Fibroblast of lung (primary cell): ENCODE results near the gene ENC1.

ENCODE experiments used
- EZH2 ChIP-seq: IDR thresholded peaks from 2 replicates; pipeline ENCODE4 v1.5.1; 2012; ENCODE audit warnings: low read length, control low read depth, mild to moderate bottlenecking; ENCODE audit errors: missing control alignments
- TF ChIP-seq, protein P1 (sequence below), 2 donors: IDR thresholded peaks in 1 of 2; conservative IDR thresholded peaks in 1 of 2; 1 replicate in 1 of 2; 2 replicates in 1 of 2; pipeline ENCODE4 v1.5.1; 2011 to 2012; ENCODE audit warnings: low read length in 2 of 2, control low read depth in 1 of 2, inconsistent platforms in 1 of 2, low read depth in 1 of 2, mild to moderate bottlenecking in 1 of 2

- TF ChIP-seq, protein P1, sequence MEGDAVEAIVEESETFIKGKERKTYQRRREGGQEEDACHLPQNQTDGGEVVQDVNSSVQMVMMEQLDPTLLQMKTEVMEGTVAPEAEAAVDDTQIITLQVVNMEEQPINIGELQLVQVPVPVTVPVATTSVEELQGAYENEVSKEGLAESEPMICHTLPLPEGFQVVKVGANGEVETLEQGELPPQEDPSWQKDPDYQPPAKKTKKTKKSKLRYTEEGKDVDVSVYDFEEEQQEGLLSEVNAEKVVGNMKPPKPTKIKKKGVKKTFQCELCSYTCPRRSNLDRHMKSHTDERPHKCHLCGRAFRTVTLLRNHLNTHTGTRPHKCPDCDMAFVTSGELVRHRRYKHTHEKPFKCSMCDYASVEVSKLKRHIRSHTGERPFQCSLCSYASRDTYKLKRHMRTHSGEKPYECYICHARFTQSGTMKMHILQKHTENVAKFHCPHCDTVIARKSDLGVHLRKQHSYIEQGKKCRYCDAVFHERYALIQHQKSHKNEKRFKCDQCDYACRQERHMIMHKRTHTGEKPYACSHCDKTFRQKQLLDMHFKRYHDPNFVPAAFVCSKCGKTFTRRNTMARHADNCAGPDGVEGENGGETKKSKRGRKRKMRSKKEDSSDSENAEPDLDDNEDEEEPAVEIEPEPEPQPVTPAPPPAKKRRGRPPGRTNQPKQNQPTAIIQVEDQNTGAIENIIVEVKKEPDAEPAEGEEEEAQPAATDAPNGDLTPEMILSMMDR (conservative IDR thresholded peaks at IDR 0.05 in 1 of 2, IDR thresholded peaks at IDR 0.05 in 1 of 2; ENCODE audit: low read depth in 1 of 2, low read length in 2 of 2) = no peak
- no peak for TF ChIP-seq EZH2
Observed at GRCh38 chr5:74587300-74587699, 53.2 kb downstream of the ENC1 start.
